Colon (tissue), 2 donors: ENCODE data around the gene LIPA.

Experiments
- FAIRE-seq: peaks from 2 replicates; lab custom pipeline; 2012; peaks lifted over from hg19 to GRCh38; lab: Jason Lieb, UNC
- donor health status: control.
- donor health status: control.

Gene LIPA

DNA sequence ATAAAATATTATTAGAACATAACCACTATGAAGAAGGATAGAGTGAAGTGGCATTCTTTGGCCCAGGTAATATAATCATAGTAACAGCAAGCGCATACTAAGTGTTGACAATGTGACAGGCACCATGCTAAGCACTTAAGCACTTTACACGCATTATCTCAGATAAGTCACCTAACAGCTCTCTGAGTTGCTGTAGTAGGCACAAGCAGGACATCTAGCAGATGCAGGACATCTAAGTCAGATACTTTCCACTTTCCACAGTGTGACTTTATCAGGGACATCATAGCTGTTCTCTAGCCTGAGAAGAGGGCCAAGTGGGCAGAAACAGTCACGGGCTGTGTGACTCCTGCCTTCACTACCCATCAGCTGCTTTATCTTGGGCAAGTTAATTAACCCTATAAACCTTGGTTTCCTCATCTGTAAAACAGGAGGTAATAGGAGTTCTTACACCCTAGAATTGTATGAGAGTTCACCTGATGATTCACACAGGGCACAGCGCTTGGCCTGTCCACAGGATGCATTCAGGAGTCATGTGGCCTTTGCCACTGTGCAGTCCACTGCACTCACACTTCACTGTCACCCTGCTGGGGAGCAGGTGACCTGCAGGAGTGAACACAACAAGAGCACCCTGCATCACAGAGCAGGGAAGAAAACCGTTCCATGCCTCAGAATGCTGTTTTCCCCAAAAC lies 12.5 kb downstream of the LIPA start:
- no peak for FAIRE-seq

DNA sequence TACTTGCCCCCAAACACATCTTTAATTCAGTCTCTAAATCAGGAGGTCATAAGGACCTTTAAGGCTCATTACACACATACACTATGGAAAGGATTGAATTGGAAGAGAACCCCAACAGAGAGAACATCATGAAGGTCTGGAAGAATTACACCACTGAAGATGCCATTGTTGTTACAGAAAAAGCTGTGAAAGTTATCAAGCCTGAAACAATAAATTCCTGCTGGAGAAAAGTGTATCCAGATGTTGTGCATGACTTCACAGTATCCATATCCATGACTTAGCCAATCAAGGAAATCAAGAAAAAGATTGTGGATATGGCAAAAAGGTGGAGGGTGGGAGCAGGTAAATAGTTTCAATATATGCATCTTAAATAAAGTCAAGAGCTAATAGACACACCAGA lies 13.7 kb downstream of the LIPA start:
- no peak for FAIRE-seq

DNA sequence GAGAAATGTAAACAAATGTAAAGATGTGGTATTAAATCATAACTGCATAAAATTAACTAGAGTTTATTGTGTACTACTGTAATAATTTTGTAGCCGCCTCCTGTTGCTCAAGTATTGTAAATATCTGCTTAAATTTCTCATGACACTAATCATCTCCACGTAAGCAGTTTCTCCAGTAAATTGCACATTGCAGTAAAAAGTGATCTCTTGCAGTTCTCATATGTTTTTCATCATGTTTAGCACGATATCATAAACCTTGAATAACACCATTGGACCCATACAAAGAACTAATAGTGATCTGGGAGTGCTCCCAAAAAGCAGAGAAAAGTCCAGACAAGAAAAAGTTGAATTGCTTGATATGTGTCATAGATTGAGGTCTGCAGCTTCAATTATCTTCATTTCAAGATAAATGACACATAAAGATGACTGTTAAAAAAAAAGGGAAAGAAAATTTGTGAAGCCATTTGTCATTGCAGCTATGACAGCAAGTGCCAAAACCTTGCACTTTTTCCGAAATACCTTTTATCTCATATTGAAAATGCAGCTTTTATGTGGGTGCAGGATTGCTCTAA lies 15.3 kb downstream of the LIPA start:
- FAIRE-seq, result no peak

DNA sequence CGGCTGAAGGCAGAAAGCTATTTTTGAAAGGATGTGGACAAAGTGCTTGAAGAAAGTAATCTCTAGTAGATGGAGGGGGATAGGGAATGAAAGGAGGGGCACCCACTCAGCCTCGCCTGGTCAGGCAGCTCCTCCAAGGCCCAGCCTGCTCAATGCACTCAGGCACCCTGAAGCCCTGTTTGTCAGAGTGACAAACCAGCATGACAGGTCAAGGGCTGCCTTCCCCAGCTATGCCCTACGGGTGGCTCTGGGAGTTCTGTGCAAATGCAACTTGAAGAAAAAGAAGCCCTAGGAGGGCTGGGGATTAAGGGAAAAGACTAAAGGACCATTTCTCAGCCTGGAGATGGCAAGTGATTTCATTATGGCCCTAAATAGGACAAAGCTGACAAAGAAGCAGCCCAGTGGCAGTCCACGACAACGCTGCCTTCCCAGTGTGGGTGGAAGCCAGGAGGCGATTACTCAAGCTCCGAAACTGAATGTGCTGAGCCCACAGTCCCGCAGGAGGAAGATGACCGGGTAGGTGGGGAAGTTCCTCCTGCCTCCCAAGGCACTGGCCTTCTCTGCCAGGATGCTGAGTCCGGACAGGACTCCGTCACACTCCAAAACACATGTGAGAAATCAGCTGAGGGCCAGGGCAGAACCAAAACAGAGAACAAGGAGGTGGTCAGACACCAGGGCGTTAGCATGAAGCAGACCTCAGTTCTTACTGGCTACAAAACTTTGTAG lies 16.3 kb downstream of the LIPA start:
- FAIRE-seq, result no peak

DNA sequence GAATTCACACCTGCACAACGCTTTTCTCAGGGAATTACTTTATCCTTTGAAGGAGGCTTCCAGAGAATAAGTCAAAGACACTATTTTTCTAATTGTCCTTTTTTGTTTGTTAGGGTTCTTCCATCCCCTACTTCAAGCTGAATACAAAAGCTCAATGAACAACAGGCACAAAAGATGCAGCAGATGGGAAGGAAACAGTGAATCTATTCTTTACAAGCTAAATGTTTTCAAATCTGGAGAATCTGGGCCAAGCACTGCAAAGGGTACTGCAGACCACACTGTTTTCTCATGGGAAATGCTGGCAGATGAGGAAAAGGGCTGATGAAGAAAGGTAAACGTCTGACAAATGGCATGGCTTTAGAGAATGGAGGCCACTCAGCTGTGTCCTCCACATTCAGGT lies 18.5 kb downstream of the LIPA start:
- no peak for FAIRE-seq

DNA sequence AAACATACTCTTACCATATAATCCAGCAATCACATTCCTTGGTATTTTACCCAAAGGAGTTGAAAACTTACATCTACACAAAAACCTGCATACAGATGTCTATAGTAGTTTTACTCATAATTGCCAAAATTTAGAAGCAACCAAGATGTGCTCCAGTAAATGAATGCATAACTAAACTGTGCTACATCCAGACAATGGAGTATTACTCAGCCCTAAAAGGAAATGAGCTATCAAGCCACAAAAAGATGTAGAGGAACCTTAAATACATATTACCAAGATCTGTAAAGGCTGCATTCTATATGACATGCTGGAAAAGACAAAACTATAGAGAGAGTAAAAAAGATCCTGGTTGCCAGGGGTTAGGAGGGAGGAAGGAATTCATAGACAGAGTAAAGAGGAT lies 22.6 kb downstream of the LIPA start:
- no peak for FAIRE-seq

DNA sequence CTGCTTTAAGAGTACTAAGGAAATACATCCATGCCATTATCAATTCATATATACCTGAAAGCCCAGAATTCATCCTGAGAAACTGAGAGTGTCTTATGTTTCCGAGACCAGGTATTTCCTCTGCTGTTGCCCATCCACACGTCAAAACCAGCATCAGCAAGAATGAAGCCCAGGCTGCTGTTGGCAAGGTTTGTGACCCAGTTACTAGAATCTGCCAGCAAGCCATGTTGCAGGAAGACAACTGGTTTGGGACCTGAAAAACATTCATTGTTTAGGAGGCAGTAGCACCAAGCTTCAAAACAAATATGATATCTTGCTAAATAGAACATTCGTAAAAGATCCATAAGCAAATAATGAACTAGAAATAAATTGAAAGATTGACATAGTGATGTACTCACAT lies 23.4 kb downstream of the LIPA start:
- no peak for FAIRE-seq

DNA sequence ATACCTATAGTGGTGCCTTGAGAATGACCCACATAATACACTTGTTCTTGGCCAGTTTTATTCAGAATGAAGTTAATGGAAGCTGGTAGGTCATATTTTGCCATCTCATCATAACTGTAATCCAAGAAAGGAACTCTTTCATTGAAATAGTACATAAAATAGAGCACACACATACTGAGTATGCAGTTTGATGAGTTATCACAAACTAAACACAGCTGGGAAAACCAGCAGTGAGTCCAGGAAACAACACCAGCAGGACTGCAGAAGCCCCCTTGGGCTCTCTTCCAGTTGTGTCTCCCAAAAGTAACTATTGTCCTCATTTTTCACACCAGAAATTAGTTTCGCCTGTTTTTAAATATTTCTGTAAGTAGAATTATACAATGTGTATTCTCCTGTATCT lies 24.7 kb downstream of the LIPA start:
- FAIRE-seq, result no peak

DNA sequence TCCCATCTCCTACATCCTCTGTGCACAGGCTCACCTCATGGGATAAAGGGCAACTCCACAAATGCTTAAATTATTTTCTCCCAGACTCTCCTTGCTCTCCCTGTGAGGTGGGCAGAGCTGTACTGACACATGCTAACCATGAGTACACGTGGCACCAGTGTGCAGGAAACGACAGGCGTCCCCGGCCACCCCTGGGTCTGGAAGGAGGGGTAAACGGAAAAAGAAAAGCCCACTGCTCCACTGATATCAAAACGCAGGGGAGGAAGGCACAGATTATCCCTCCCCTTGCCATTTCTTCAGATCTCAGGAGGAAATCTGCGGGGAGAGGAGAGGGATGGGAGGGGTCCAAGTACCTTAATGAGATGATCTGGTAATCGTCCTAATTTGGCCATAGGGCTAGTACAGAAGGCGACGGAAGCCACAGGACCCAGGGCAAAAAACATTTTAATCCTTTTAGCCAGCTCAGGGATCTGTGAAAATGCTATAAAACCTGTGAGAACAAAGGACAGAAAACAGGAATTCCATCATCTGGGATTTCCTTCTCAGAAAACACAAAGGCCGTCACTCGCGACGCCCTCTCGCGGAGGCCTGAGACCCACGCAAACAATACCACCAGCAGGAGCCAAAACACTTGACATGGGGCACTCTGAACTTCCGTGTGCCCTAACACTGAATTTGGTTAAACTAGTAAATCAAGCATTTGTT lies 26.7 kb downstream of the LIPA start:
- FAIRE-seq, result no peak

DNA sequence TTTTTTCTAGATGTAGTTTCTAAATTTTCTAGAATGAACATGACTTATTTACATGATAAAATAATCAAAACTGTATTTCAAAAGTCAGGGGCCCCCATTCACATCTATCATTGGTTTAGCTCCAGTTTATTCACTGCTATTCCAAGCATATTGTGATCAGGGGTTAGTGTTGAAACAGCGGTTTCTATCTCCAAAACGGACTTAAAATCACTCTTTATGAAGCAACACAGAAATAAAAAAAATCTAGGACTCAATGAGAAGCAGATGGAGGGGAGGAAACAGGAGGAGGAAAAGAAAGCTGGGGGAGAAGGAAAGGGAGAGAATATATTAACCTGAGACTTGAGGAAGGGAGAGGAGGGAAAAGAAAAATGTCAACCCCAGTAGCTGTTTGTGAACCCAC lies 29.7 kb downstream of the LIPA start:
- FAIRE-seq, result no peak

DNA sequence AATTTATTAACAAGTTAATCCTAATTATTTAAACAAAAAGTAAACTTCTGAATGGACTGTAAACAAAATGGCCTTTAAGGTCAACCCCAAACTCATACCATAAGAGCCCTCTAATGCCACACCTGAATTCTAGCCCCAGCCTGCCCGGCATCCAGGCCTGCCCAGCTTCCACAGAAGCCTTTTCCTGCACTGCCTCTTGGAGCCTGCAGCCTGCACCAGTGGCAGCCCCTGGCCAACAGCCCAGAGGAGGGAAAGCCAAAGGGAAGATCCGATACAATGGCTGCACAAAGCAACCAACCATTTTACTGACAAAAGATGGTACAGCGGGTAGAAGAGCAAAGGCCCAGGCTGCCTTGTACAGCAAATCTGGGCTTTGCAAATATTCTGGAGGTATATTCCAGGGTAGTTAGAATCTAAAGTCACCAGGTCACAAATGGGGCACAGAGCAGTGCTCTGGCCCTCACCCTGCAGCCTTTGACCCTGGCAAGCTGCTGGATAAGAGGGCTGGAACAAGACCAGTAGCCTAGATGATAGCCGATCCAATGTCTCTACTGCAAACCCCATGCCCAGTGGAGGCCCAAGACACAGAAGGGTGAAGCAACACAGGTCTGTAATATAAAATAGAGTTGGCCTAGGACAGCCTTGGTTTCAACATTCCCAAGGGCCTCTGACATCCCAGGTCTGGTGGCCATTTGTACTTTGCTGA lies 31.9 kb downstream of the LIPA start:
- FAIRE-seq, result no peak

DNA sequence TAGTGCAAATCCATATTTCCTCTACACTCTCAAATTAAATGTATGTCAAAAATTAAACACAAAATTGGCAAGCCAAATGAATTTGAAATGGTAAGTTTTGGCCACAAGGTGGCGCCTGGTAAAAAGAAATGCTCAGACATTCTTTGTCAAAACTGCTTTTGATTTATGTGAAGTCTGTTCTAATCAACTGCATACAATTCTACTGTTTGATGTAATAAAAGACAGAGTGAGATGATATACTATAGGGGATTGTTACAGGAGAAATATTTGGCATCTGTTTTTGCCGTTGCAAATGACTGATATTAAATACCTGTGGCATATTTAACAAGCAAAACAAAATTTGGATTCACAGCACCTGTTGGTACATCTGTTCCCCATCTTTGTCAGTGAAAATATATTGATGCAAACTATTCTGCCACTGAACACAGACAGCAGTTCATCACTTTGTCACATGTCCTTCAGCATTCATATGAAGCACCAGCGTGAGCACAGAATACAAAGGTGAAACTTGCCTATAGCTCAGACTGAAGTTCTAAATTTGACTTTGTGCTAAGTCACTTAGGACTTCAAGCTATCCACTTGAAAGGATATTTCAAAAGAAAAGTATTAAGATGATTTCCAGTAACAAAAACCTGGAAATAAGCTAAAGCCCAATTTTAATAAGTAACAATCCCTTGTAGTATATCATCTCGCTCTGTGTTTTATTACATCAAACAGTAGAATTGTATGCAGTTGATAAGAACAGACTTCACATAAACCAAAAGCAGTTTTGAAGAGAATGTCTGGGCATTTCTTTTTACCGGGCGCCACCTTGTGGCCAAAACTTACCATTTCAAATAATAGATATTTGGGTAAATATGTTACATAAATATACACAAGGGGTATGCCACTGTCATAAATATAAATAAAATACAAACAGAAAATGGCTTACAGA lies 34.3 kb downstream of the LIPA start:
- FAIRE-seq, result peak; percentile 97

DNA sequence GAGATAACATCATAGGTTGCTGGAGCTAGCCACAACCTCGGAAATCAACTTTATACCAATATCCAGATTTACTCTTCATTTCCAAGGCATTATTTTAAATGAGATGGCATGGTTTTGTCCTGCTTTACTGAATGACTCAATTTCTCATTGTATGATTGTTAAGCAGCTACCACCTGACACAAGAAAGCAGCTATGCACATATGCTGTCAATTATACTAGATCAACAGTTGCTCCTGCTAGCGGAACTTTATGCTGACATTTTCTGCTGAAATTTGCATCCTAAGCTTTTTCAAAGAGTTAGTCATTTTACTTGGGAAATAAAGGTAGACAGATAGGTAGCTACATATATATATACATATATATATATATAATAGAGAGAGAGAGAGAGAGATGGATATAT lies 35.5 kb downstream of the LIPA start:
- FAIRE-seq, result no peak

DNA sequence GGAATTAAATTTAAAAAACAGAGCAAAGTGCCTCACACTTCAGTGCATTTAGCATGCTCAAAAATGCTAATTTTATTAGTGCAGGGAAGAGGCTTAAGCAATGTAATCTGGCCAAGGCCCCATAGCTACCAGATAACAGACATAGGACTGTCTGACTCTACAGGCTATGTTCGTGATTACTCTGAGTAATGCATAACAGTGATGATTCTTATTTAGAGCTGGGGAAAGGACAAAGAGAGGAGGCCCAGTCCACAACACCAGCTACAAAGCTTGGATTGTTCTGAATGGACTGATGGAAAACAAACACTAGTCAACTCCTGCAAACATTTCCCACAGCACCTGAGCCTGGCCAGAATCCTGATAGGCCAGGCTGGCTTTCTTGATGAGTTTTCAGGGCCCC lies 36.1 kb downstream of the LIPA start:
- no peak for FAIRE-seq

DNA sequence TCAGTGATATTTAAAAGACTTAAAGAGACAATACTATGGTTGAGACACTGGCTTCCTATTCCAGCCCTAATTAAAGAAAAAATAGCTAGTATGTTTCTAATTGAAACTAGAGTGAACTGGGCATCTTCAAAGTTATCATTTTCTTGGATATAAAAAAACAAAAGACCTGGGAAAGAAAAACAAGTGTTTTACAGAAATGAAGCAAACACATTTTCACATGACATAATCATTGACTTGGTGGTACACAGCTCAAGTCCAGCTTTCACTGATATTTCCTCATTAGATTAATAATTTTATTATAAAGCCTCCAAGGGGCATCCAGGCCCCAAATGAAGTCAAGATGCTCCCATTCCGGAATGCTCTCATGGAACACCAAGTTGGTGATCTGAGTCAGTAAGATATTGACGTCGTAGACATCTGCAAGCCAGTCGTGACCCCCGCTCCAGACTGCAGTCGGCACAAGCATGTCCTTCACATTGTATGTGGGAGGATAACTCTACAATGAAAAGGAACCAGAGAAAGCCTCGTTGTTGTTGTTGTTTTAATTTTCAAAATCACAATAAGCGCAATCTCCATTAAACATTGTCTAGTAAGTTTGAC lies 36.9 kb downstream of the LIPA start:
- FAIRE-seq, result no peak

DNA sequence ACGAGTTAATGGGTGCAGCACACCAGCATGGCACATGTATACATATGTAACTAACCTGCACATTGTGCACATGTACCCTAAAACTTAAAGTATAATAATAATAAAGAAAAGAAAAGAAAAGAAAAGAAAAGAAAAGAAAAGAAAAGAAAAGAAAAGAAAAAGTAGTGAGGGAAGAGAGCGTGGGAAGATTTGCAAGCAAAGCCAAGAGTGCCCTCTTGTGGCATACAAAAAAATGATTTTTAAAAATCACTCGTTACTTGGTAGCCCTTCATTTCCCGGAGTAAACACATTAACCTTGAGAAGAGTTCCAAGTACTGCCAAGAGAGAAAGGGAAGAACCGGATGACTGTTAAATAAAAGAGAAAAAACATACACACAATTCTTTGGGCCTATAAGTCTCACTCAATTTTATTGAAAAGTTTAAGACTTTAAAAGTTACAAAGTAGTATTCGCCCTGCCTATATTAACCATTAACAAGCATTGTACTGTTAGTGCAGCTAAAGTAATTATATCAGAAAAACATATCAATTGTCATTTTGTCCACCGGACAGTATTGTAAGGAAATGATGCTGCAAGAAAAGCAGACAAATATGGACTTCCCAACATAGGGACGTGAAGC lies 38.3 kb downstream of the LIPA start:
- peak; percentile 94 for FAIRE-seq

DNA sequence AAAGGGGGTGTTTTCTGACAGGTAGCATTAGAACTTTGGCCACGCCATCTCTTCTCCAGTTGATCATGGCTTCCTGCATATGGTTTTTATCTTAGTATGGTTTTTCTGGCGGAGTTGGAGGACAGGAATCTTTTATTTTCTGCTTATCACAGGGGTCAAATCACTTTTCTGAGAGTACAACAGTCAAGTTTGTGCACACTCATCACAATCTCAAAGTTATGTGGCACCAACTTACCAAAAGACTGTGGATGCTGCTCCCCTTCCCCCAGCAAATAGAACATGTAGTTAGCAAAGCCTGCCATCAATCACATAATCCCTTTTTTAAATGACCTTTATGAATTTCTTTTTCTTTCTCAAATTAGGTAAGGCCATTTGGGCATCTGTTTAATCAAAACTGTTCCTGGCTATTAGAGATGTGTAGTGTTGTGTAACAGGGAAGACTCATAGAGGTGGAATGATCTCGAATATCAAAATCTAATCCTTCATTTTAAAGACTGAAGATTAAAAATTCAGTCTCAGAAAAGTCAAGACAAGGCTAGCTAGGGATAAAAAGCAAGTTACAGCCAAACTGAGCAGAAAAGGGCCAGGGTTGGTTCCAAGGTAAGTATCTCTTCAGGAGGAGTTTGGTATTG lies 40.7 kb downstream of the LIPA start:
- FAIRE-seq, result no peak

DNA sequence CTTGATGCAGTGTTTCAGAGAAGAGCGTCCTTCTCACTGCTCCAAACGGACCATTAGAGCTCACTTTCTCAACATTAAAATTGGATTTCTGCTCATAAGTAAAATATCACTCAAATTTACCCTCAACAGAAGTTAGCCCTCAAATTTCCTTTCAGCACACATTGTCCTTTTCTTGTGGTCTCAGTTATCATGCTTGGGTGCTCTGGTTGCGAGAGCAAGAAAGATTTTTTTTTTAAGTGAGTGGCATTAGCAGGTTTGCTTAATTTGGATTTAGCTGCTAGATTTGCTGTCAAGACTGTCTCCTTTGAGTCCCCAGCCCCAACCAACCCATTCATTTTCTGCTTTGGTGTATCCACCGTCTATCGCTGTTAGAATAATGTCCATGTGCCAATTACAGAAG lies 41.9 kb downstream of the LIPA start:
- FAIRE-seq, result no peak

DNA sequence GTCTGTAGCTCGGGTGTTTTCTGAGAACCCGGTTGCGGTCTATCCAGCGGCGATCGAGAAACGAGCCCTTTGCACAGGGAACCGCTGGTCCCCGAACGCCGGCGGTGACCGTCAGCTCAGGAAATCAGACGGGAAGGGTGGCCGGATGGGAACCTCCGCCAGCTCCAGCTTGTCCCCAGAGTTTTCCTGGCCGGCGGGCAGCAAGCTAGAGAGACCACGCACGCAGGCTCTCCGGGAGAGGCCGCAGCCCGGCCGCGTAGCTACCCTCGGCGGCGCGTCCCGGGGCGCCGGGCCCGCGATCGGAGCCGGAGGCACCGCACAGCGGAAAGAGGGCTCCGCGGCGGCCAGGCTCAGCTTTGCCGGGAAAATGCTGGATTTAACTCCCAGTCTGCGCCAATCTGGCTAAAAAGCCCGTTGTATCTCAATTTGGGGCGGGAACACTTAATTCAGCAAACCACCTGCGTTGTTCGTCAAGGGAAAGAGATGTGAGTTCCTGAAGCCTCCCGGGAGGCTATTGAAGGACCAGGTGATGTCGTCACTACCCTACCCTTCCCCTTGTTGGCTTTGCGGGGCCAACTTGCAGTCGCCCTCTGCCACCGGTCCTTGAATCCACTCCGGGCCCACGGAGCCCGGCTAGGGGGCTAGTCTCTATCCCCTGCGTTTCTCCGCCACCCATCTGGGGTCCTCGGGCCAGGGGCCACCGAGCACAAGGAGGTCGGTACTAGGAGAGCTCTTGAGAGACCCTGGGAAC lies 43.6 kb downstream of the LIPA start:
- no peak for FAIRE-seq
